Activated CD8-positive, alpha-beta memory T cell treated with anti-CD3 and anti-CD28 coated beads for 24 hours (primary cell): Measurements from ENCODE around the gene CTNNA2.
"Not testable (repeated sequence)": the region's sequence is repeated elsewhere in the genome, so short reads cannot be mapped to it uniquely, and the experiment has no call there.

ENCODE experiments used
- DNase-seq: peaks from one replicate; pipeline ENCODE4 v3.0.0-alpha.2; 2020

CTNNA2 gene

DNA sequence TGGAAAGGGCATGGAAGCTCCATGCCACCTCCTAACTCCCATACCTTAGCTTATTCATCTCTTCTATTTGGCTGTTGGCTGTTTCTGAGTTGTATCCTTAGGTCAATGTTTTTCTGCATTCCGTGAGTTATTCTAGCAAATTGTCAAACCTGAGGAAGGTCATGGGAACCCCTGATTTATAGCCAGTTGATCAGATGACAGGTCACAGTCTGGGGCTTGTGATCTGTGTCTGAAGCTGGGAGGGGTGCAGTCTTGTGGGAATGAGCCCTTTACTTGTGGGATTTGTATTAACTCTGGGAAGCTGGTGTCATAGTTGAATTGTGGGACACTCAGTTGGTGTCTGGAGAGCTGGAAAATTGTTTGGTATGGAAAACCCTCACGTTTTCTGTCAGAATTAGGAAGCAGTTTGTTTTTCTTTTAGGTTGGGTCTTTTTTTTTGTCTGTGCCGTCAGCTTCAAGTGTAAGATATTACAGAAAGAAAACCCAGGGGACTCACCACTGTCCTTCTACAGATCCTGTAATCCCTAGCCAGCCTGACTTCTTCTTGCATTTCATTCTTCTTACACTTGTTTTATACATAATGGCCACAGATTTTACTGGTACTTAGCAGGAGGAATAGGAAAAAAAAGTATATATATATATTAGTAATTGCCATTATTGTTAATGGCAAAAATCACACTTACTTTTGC, 653.8 kb downstream of the CTNNA2 start:
- DNase-seq: no peak

DNA sequence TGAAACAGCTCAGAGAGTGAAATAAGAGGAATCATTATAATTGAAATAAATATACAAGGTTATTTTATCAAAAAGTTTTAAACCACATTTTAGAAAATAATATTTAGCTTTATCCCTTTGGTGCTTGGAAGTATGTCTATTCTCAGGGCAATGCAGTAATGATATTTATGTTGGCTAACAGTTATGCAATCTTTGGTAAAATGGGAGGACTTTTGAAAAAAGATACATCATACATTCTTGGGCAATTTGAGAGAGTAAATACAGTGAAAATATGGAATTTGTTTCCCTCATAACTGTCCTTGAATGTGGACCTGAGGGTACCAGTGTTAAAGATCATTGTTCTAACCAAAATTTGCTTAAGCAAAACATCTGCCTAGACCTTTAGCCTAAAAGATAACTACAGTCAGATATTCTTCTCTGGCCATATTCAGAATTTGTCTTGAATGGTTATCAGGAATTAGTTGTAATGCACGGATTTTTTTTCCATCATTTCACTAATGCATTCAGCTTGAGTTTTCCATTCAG, 654.5 kb downstream of the CTNNA2 start:
- no peak for DNase-seq

DNA sequence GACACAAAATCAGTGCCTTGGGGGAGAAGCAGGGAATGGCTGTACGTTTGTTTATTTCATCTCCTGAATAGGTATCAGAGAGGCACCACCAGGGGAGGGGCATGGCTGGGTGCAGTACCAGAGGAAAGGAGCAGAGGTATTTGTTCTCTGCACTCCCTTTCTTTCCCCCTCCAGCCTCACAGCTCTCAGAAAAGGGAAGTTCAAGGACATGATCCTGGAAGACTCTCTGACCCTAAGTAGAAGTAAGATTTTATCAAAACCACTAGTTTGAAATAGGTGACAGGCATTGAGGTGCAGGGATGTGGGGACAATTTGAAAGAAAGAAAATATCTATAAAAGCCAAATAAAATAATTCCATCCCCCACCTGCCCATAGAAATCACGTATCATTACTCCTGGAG, 655.2 kb downstream of the CTNNA2 start:
- DNase-seq: no peak

DNA sequence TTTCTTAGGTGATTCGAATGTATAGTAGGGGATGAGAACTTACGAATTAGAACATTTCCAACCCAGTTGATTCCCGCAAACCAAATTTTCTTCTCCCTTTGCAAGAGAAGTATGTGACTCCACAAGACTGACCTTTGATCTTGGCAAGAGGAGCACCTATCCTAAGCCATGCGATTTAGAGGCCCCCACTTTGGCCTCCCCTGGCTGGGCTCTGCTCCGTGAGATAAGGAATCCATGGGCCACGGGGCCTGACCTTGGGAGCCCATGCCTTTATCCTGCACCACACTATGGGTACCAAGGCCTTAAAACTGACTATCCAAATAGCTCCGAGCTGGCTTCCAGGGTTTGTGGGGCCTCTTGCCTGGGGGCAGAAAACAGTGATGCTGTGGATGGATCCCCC, 656.0 kb downstream of the CTNNA2 start:
- no peak for DNase-seq

DNA sequence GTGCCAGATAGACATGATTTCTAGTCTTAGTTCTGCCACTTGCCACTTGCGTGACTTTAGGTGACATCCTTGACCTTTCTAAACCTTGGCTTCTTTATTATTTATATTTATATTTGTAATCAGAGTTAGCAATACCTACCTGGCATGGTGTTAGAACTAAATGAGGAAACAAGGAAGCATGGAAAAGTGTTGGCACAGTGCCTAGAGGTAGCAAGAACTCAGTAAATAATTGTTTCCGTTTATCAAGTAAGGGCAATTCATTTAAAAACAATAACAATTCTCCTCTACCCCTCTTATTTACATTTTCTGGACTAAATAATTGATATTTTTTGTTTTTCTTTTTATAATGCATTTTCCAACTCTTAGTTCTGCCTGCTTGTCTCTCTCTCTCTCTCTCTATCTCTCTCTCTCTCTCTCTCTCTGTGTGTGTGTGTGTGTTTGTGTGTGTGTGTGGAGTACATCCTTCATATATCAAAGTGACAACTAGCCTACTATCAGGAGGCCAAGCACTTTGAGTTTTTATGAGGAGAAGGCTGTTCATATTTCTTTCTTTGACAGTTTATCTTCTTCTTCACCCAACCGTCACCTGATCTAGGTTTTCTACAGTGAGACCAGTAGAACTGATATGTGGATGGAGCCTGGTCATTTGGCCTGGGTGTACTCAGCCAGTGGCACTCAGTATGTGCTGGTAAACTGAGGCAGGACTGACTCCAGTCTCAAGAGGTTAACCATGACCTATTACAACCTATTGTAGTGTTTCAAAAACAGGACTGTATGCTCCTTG, 657.2 kb downstream of the CTNNA2 start:
- DNase-seq: no peak

DNA sequence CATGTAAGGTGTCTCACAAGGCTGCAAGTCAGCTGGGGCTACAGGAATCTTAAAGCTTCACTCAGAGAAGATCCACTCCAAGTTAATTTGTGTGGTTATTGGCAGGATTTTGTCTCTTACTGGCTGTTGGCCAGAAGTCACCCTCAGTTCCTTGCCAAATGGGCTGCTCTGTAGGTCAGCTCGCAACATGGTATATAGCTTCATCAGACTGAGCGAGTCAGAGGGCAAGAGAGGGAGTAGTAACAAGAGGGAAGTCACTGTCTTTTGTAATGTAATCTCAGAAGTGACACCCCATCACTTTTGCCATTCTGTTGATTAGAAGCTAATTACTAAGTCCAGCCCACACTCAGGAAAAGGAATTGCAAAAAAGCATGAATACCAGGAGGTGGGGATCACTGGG, 672.2 kb downstream of the CTNNA2 start:
- no peak for DNase-seq

DNA sequence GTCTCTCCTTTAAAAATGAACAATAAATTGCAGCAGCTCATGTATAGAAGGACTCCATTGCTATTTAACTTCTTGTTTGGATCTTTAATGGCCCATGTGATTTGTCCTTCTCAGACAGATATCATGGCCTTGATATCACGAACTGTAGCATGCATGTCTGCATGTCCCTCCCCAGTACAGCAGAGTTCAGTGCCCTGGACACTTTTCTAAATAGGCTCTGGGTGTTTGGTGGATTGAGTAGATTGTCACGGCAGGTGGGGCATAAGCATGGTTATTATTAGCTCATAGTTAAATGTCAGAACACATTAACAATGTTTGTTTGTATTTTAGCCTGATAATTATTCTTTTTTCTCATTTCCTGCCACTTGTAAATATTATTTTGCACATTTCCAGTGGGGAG, 673.4 kb downstream of the CTNNA2 start:
- no peak for DNase-seq

DNA sequence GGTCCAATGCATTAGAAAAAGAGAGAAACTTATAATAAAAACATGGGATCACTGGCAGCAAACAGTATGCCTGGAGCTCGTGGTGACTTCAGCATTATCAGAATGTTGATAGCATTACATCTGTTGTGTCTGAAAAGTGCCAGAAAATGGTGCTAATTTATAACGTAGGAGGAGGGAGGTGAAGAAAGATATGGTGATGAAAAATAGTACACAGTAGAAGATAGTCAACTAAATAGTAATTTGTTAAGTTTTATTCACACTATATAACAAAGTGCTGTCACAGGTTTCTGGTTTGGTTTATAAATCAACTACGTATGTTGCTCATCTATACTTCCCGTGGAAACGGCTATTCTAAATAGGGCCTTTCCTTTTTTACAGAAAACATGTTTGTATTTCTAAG, 674.3 kb downstream of the CTNNA2 start:
- DNase-seq: no peak

DNA sequence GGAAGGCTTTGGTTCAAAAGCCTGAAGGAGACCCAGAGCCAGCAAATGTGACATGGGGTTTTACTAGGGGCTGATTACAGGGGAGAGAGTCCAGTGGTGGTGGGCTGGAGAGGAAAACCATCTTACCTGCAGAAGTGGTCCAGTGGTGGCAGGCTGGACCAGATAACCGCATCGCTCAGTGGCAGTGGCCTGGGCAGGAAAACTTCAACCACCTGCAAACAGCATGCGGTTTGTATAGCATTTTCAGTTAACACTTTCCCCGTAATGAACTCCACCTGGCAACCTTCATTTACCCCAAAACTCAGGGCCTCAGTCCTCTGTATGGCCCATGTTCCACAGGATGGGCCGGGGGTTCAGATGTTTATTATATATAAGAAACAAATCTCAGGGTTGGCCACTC, 677.3 kb downstream of the CTNNA2 start:
- no peak for DNase-seq

DNA sequence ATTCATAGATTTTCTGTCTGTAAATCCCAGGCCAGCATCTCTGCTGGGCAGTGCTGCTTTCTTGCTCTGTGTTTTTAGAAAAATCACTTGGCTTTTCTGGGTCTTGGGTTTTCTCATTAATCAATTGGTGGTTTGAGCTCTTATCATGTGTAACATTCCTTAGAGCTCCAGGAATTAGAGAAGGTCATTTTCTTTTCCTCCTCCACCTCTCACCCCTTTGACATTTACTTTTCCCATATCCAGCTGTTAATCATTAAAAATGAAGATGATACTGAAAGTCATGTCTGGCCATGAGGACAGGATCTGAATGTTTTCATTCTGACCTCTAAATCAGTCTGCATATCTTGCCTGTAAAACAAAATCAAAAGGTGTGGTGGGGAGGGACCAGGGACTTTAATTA, 680.7 kb downstream of the CTNNA2 start:
- no peak for DNase-seq

DNA sequence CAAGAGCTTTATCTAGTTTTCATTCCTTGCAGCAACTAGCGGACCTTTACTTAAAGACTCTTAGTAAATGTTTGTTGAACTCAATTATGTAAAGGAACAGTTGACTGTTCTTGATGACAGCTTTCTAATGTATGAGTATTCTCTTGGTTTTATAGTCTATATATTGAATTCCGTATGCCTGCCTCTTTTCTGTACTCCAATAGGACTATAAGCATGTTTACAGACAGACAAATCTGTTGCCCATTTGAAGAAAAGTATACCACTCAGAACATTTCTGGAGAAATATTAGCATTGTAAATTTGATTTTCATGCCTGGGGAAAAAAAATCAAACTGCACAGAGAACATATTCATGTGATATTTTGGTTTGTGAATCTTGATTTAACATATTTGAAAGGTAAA, 682.2 kb downstream of the CTNNA2 start:
- DNase-seq: no peak

DNA sequence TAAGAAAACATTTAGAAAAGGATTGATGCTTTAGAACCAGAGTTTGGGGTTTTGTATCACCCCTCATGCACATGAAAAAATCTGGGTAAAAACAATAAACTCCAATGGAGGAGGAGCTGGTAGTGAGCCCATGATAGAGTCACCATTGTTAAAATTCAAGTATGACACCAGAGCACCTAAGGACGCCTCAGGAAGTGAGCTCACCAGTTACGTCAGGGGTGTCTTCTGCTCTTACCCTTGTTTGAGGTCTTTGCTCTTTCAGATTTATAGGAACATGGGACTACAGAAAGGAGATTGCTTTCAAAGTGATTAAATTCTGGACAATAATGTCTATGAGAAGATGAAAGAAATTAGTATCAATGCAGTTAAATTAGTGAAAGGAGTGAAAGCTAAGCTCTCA, 685.2 kb downstream of the CTNNA2 start:
- no peak for DNase-seq

DNA sequence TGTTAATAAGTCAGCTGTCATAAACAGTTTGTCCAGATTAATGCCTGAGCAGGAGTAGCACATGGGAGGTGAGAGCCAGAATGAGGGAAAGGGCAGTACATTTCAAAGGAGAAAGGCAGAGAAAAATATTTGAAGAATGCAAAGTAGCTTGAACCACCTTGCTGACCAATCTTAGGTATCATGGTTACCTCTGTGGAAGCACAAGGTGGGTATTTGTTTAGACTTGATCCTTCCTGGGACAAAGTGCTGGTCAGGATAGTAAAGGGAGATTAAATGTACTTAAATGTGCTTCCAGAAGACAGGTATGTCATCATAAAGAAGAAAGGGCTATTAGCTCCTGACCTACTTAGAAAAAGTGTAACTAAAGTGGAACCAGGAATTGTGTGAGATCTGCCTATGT, 686.7 kb downstream of the CTNNA2 start:
- DNase-seq: no peak

DNA sequence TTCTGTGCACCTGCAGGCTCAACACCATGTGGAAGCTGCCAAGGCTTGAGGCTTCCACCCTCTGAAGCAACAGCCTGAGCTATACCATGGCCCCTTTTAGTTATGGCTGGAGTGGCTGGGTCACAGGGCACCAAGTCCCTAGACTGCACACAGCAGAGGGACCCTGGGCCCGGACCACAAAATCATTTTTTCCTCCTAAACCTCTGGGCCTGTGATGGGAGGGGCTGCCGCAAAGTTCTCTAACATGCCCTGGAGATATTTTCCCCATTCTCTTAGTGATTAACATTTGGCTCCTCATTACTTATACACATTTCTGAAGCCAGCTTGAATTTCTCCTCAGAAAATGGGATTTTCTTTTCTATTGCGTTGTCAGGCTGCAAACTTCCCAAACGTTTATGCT, 691.1 kb downstream of the CTNNA2 start:
- DNase-seq: not testable (repeated sequence)

DNA sequence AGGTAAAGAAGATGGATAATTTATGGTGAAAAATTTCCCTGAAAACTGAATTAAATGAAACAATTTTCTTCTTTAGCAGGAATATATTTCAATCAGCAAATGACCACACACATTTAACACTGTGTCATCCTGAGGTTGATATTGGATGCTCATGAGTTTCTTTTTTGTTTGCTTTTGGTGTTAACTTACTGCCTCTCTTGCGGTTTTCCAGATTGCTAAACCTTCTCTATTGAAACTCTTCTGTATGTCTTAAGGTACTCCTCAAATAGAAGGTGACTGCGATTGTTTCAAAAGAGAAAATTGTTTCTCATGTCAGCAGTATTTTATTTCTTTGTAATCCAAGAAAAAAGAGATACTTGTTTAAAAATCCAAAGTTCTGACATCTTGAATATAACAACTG, 692.6 kb downstream of the CTNNA2 start:
- no peak for DNase-seq

DNA sequence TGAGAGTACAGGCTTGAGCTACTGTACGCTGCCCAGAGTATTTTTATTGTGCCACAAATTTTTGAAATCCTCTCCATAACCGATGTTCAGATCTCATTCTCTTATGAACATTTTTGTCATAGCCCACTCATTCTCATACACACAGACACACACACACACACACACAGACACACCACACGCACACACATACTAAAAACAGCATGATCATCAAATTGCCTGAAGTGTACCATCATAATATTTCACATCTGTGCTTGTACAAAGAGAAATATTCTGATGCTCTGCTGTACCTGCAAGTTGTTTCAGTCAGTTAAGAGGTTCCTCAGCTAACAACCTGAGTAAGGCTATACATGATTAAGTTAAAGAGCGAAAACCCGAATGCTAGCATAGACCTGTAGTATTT, 696.6 kb downstream of the CTNNA2 start:
- DNase-seq: no peak

DNA sequence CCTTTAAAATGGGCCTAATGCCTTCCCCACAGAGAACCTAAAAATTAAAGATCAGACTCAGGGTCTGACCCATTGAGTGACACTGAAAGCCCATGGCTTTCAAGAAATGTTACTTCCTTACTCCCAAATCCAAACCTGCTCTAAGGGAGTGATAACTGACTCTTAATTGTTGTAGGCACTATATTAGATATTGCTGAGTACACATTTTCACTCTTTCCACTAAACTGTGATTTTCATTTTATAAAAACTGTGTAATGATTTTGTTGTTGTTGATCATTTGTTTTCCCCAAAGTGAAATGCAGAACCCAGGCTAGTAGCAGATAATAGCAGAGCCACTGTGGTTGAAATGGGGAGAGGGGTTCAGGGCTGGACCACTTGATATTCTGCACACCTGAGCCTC, 704.6 kb downstream of the CTNNA2 start:
- no peak for DNase-seq

DNA sequence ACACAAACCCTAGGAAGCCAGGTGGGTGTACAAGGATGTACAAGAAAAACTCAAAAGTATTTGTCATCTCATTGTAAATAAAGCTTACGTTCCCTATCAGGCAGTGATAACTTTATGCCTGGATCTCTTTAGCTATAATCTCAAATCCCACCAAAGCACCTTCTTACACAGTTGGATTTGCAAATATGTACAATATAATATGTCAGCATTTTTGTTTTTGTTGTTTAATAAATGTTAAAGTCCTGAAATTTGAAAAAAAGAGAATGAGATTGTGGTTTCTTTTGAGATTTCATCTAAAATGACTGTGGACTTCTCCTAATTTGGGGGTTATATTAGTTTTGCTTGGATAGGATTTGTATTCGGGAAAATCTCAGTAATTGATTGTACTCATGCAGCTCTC, 709.8 kb downstream of the CTNNA2 start:
- DNase-seq: no peak

DNA sequence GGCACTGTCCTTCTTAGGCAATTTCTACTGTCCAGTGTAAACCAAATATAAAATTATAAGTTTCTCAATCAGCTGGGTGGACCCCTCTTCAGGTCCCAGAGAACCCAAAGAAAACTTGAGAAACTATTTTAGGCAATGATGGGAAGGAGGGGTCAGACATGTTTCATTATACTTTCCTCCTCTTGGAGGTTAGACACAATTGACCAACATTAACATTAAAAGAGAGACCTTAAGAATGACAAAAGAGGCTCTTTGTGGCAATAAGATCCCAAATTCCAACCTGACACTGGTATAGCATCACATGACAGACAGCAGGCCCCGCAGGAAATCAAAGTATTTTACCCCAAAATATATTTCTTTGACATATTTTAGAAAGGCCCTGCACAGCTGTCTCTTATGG, 718.6 kb downstream of the CTNNA2 start:
- DNase-seq: no peak

DNA sequence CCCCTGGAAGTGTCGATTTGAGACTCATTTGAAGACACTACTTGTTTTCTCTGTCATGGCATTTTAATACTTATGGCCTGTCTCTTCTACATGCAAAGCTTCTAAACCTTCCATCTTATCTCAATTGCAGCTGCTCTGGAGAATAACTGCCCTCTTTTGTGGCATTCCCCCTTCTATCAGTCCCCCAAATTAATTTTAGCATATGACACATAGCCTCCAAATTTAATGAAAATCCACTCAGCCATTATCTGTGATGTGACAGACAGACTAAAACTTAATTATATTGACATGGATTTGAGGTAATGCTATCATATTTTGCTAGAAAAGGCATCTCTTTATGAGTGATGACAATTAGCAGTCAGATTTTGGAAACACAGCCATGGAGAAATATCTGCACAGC, 720.5 kb downstream of the CTNNA2 start:
- DNase-seq: no peak

DNA sequence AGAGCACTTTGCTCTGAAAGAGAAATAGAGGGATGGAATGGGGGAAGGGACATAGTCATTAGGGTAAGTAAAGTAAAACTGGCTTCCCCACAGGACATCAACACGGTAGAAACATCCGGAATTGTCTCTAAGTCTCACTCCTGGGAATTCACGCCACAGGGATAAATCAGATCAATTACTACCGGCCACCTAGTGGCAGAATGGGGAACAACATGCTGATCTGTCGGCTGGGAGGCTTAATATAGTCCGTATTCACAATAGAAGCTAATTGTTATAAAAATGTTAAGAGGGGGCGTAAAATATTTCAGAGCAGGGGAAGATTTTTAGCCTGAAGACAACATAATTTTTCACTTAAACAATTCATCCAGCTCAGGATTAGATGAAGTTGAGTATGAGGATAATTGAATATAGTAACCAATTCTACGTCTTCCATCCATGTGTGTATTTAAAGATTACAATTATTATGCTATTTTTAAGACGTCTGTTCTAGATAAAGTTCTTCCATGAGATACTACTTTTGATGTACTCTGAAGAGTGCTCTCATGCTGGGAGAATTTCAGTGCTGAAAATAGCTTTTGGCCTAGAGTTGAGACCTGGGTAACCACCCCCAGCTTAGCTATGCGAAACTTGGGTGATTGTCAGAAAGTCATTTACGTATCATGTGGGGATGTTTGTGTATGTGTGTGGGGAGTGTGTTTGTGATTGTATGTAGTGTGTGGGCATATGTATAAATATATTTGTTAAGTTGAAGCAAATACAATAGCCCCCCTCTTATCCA, 726.0 kb downstream of the CTNNA2 start:
- DNase-seq: no peak

DNA sequence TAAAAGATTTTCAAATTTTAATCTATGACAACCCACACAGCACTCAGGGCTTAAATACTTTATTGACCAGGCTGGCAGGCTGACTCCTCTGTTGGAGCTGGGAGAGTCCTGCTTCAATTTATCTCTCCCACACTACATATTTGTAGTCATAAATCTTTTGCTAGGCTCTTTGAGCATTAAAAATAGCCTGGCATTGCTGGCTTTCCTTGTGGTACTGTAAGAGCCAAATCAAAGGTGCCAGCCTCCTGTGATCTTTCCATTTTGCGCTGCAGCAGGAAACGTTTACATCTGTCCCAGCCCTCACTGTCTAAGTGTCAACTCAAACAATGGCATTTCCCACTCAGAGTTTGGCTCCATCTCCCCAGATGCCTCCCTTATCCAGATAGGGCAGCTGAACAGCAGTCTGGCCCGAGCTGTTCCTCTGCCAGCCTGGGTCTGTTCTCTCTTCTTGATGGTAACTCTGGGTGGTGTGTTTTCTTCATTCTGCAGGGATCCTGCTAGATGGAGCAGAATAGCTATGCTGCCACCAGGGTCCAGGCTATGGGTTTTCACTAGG, 729.6 kb downstream of the CTNNA2 start:
- DNase-seq: no peak

DNA sequence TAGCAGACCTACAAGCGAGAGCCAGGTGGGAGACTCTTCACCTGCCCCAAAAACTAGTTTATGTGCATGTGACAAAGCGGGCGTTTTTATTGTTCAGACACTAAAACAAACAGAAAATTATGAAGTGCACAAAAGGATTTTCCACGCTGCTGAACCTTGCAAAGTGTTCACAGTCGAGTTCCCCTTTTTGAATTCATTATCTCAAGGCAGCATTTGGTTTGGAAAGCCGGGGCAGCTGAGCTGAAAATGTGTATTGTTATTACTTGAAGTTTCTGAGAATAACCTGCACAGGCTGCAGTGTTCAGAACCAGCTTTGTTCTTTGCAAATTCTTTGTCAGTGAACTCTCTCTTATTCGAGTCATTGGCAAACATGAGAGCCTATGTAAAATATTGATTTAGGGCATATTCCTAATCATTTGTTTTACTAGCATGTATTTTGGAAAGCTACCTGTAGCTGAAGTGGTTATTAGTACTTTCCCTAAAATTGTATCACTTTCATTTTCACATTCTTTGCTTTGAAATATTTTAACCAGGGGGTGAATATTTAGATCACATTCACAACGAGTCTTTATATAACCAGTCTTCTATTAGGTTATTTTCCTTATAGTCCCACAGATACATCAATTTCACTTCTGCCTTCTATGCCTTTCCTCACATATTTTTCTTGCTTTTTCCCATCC, 732.2 kb downstream of the CTNNA2 start:
- no peak for DNase-seq
